Measurements from ENCODE around the gene SRMS. TPM values are rescaled to one million over a fixed set of nuclear protein-coding genes. Genes with fewer than 3 reads are reported as not detected.
"Not testable (repeated sequence)": the region's sequence is repeated elsewhere in the genome, so short reads cannot be mapped to it uniquely, and the experiment has no call there.

SRMS gene
- total RNA-seq, 1 donor from 2014 or later: not detected

GRCh38 chr20:63568170-63568981, 20.8 kb upstream of the SRMS start:
- intact Hi-C loops (cut with DNase I): no loop called here
- DNase-seq (ENCODE audit: missing footprints) (no peak), ATAC-seq (no peak)

GRCh38 chr20:63567386-63568169, 20.0 kb upstream of the SRMS start:
- intact Hi-C loops (cut with DNase I): no loop called here
- DNase-seq (ENCODE audit: missing footprints): peak; percentile 91
- ATAC-seq: peak; percentile 38

GRCh38 chr20:63567136-63567385, 19.5 kb upstream of the SRMS start:
- no peak for DNase-seq (ENCODE audit: missing footprints)
- intact Hi-C loops (cut with DNase I): no loop called here
- ATAC-seq: peak; percentile 4

GRCh38 chr20:63566395-63567135, 19.0 kb upstream of the SRMS start:
- DNase-seq (ENCODE audit: missing footprints) (no peak), ATAC-seq (no peak)
- intact Hi-C loops (cut with DNase I): no loop called here

- intact Hi-C loops (cut with DNase I): no loop called here
- DNase-seq (ENCODE audit: missing footprints): no peak
- ATAC-seq: no peak
These were observed 18.3 kb upstream of the SRMS start for GRCh38 chr20:63565699-63566335.

- DNase-seq (ENCODE audit: missing footprints) (no peak), ATAC-seq (no peak)
- intact Hi-C loops (cut with DNase I): no loop called here
These were observed 17.6 kb upstream of the SRMS start for GRCh38 chr20:63565021-63565698.

GRCh38 chr20:63564036-63564810, 16.7 kb upstream of the SRMS start:
- DNase-seq (ENCODE audit: missing footprints) (no peak), ATAC-seq (no peak)
- intact Hi-C loops (cut with DNase I): no loop called here

- ATAC-seq (no peak), DNase-seq (ENCODE audit: missing footprints) (no peak)
- intact Hi-C loops (cut with DNase I): no loop called here
These were observed 15.8 kb upstream of the SRMS start for GRCh38 chr20:63563225-63563935.

- intact Hi-C loops (cut with DNase I): no loop called here
- DNase-seq (ENCODE audit: missing footprints): no peak
These were observed 15.1 kb upstream of the SRMS start for GRCh38 chr20:63562461-63563224.

GRCh38 chr20:63561624-63562396, 14.3 kb upstream of the SRMS start:
- DNase-seq (ENCODE audit: missing footprints) (no peak), ATAC-seq (no peak)
- intact Hi-C loops (cut with DNase I): no loop called here

More at GRCh38 chr20:63562461-63563224, 15.1 kb upstream of the SRMS start:
- no peak for ATAC-seq

- no peak for ATAC-seq
- intact Hi-C loops (cut with DNase I): no loop called here
- no peak for DNase-seq (ENCODE audit: missing footprints)
These were observed 13.5 kb upstream of the SRMS start for GRCh38 chr20:63560856-63561609.

GRCh38 chr20:63560333-63560805, 12.8 kb upstream of the SRMS start:
- DNase-seq (ENCODE audit: missing footprints) (no peak), ATAC-seq (no peak)
- intact Hi-C loops (cut with DNase I): no loop called here

- intact Hi-C loops (cut with DNase I); ATAC-seq; DNase-seq (ENCODE audit: missing footprints): not testable (repeated sequence)
These were observed 12.2 kb upstream of the SRMS start for GRCh38 chr20:63559485-63560332.

- DNase-seq (ENCODE audit: missing footprints): no peak
- intact Hi-C loops (cut with DNase I): no loop called here
- ATAC-seq: no peak
These were observed 11.4 kb upstream of the SRMS start for GRCh38 chr20:63558804-63559484.
